ENCODE measurements around the gene PPP2R2C. TPM values are rescaled to one million over a fixed set of nuclear protein-coding genes. Genes with fewer than 3 reads are reported as not detected.

The PPP2R2C gene
- polyA plus RNA-seq, 4 donors: 0.16 to 2.3 (median 0.81) TPM; not detected in 1

- Histone ChIP-seq H3K27ac (ENCODE audit: low read depth in 1 of 3, low read length in 2 of 3) (no peak overlapping the region), H3K9me3 (ENCODE audit: control insufficient read depth in 2 of 2, insufficient read depth in 1 of 2, low read depth in 1 of 2, low read length in 1 of 2) (peaks cover 0 to 2% of the 10 kb centered on the region in 2 donors), H3K4me1 (ENCODE audit: control insufficient read depth in 3 of 3, insufficient read depth in 2 of 3, low read depth in 1 of 3, low read length in 2 of 3) (no peaks in the 10 kb centered on the region), H3K4me3 (ENCODE audit: low read depth in 1 of 3, low read length in 3 of 3) (no peak overlapping the region), H3K27me3 (ENCODE audit: control insufficient read depth in 3 of 3, insufficient read depth in 3 of 3, low read length in 3 of 3) (no peaks in the 10 kb centered on the region), H3K36me3 (ENCODE audit: control insufficient read depth in 3 of 3, insufficient read depth in 2 of 3, low read depth in 1 of 3, low read length in 3 of 3) (no peaks in the 10 kb centered on the region)
- FAIRE-seq (no peak), DNase-seq (no peak)
- WGBS, 3 donors: 63 to 71% (median 64%) methylated on average over 11 of the region's 11 CpGs
These were observed 26.3 kb upstream of the PPP2R2C start for GRCh38 chr4:6498511-6499237.

DNA sequence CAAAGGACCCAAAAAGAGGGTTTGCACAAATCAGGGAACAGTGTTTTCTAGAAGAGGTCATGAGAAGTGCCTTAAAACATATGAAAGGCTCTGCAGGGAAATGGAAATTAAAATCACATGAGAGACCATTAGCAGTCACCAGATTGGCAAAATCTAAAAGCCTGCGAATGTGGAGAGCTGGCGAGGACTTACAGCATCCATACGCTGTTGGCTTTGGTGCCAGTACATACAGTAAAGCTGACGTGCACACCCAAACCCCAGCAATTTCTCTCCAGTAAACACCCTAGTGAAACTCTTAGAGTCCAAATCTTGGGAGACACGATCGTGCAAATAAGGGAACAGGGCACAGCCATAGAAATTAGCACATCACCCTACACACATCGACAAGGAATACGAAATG is 25.4 kb upstream of the PPP2R2C start:
- Histone ChIP-seq H3K27ac (ENCODE audit: low read depth in 1 of 3, low read length in 2 of 3) (no peak overlapping the region), H3K36me3 (ENCODE audit: control insufficient read depth in 3 of 3, insufficient read depth in 2 of 3, low read depth in 1 of 3, low read length in 3 of 3) (no peaks in the 10 kb centered on the region), H3K9me3 (ENCODE audit: control insufficient read depth in 2 of 2, insufficient read depth in 1 of 2, low read depth in 1 of 2, low read length in 1 of 2) (no peaks in the 10 kb centered on the region), H3K27me3 (ENCODE audit: control insufficient read depth in 3 of 3, insufficient read depth in 3 of 3, low read length in 3 of 3) (no peaks in the 10 kb centered on the region), H3K4me3 (ENCODE audit: low read depth in 1 of 3, low read length in 3 of 3) (no peak overlapping the region), H3K4me1 (ENCODE audit: control insufficient read depth in 3 of 3, insufficient read depth in 2 of 3, low read depth in 1 of 3, low read length in 2 of 3) (no peaks in the 10 kb centered on the region)
- 87% methylated on average over 8 of the region's 8 CpGs for WGBS, 3 donors
- DNase-seq: no peak
- no peak for FAIRE-seq

- no peak overlapping the region for H3K4me3 ChIP-seq (ENCODE audit: low read depth in 1 of 3, low read length in 3 of 3)
- H3K4me1 ChIP-seq (ENCODE audit: control insufficient read depth in 3 of 3, insufficient read depth in 2 of 3, low read depth in 1 of 3, low read length in 2 of 3): no peaks in the 10 kb centered on the region
- no peaks in the 10 kb centered on the region for H3K36me3 ChIP-seq (ENCODE audit: control insufficient read depth in 3 of 3, insufficient read depth in 2 of 3, low read depth in 1 of 3, low read length in 3 of 3)
- H3K9me3 ChIP-seq (ENCODE audit: control insufficient read depth in 2 of 2, insufficient read depth in 1 of 2, low read depth in 1 of 2, low read length in 1 of 2): peaks cover 0 to 2% of the 10 kb centered on the region in 2 donors
- FAIRE-seq (no peak), DNase-seq (no peak)
- H3K27me3 ChIP-seq (ENCODE audit: control insufficient read depth in 3 of 3, insufficient read depth in 3 of 3, low read length in 3 of 3): no peaks in the 10 kb centered on the region
- WGBS, 3 donors: 84 to 88% (median 85%) methylated on average over 5 of the region's 5 CpGs
- no peak overlapping the region for H3K27ac ChIP-seq (ENCODE audit: low read depth in 1 of 3, low read length in 2 of 3)
These were observed 23.3 kb upstream of the PPP2R2C start for GRCh38 chr4:6495736-6496135.

DNA sequence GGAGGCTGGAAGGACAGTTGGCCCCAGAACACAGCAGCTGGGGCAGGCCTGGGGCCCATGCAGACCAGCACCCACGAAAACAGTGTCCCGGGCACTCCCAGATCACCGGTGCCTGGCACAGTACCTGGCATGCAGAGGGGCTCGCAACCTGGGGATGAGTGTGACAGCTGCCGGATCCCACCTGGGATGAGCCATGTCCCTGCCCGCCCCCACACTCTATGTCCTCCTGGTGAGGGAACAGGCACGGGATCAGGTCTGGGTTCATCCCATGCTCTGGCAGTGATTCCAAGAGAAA is 22.8 kb upstream of the PPP2R2C start:
- FAIRE-seq: no peak

GRCh38 chr4:6494431-6495295 is 22.2 kb upstream of the PPP2R2C start:
- 80 to 84% (median 84%) methylated on average over 18 of the region's 18 CpGs for WGBS, 3 donors
- Histone ChIP-seq H3K36me3 (ENCODE audit: control insufficient read depth in 3 of 3, insufficient read depth in 2 of 3, low read depth in 1 of 3, low read length in 3 of 3) (no peaks in the 10 kb centered on the region), H3K27ac (ENCODE audit: low read depth in 1 of 3, low read length in 2 of 3) (no peak overlapping the region), H3K4me1 (ENCODE audit: control insufficient read depth in 3 of 3, insufficient read depth in 2 of 3, low read depth in 1 of 3, low read length in 2 of 3) (no peaks in the 10 kb centered on the region), H3K4me3 (ENCODE audit: low read depth in 1 of 3, low read length in 3 of 3) (no peak overlapping the region), H3K27me3 (ENCODE audit: control insufficient read depth in 3 of 3, insufficient read depth in 3 of 3, low read length in 3 of 3) (no peaks in the 10 kb centered on the region), H3K9me3 (ENCODE audit: control insufficient read depth in 2 of 2, insufficient read depth in 1 of 2, low read depth in 1 of 2, low read length in 1 of 2) (peaks cover 0 to 2% of the 10 kb centered on the region in 2 donors)
- DNase-seq (no peak), FAIRE-seq (no peak)

More for the DNA sequence above, 22.8 kb upstream of the PPP2R2C start:
- Histone ChIP-seq H3K36me3 (ENCODE audit: control insufficient read depth in 3 of 3, insufficient read depth in 2 of 3, low read depth in 1 of 3, low read length in 3 of 3) (no peaks in the 10 kb centered on the region), H3K27me3 (ENCODE audit: control insufficient read depth in 3 of 3, insufficient read depth in 3 of 3, low read length in 3 of 3) (no peaks in the 10 kb centered on the region), H3K27ac (ENCODE audit: low read depth in 1 of 3, low read length in 2 of 3) (no peak overlapping the region), H3K4me3 (ENCODE audit: low read depth in 1 of 3, low read length in 3 of 3) (no peak overlapping the region), H3K9me3 (ENCODE audit: control insufficient read depth in 2 of 2, insufficient read depth in 1 of 2, low read depth in 1 of 2, low read length in 1 of 2) (peaks cover 0 to 2% of the 10 kb centered on the region in 2 donors), H3K4me1 (ENCODE audit: control insufficient read depth in 3 of 3, insufficient read depth in 2 of 3, low read depth in 1 of 3, low read length in 2 of 3) (no peaks in the 10 kb centered on the region)
- 90 to 94% (median 91%) methylated on average over 7 of the region's 7 CpGs for WGBS, 3 donors
- no peak for DNase-seq

GRCh38 chr4:6493658-6494304 is 21.4 kb upstream of the PPP2R2C start:
- H3K36me3 ChIP-seq (ENCODE audit: control insufficient read depth in 3 of 3, insufficient read depth in 2 of 3, low read depth in 1 of 3, low read length in 3 of 3): no peaks in the 10 kb centered on the region
- no peak for FAIRE-seq
- peaks cover 0 to 2% of the 10 kb centered on the region in 2 donors for H3K9me3 ChIP-seq (ENCODE audit: control insufficient read depth in 2 of 2, insufficient read depth in 1 of 2, low read depth in 1 of 2, low read length in 1 of 2)
- no peak overlapping the region for H3K27ac ChIP-seq (ENCODE audit: low read depth in 1 of 3, low read length in 2 of 3)
- no peaks in the 10 kb centered on the region for H3K4me1 ChIP-seq (ENCODE audit: control insufficient read depth in 3 of 3, insufficient read depth in 2 of 3, low read depth in 1 of 3, low read length in 2 of 3)
- no peaks in the 10 kb centered on the region for H3K27me3 ChIP-seq (ENCODE audit: control insufficient read depth in 3 of 3, insufficient read depth in 3 of 3, low read length in 3 of 3)
- H3K4me3 ChIP-seq (ENCODE audit: low read depth in 1 of 3, low read length in 3 of 3): no peak overlapping the region
- peak; percentile 12 to 47 for DNase-seq
- WGBS, 3 donors: 25 to 31% (median 30%) methylated on average over 22 of the region's 22 CpGs

DNA sequence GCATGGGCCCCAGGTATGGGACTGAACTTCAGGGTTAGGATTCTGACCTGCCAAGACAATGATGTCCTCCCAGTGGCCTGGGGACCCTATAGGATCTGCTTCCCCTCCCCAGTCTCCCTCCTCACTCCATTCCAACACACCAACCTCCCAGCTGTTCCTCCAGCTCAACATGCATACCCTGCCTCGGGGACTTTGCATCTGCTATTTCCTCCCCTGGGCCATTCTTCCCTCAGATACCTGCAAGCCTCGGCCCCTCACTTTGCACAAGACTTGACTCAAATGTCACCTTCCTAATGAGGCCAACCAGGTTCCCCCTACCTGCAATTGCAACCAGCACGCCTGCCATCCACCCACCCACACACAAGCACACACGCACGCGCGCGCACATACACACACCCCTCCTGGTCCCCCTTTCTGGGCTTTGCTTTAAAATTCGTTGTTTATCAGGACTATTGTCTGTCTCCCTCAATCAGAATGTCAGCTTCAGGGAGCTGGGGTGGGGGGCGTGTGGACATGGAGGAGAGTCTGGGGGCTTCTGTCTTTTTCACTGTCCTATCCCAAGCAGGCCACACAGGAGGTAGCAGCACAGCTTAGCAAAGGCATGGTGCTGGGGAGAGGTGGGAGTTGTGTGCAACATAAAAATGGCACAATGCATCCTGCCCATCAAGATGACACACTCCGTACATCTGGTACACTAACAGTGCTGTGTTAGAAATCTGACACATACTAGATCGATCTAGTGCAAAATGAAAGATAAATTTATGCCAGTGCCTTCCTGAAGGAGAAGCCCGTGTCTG is 20.6 kb upstream of the PPP2R2C start:
- DNase-seq (no peak), FAIRE-seq (no peak)
- Histone ChIP-seq H3K27me3 (ENCODE audit: control insufficient read depth in 3 of 3, insufficient read depth in 3 of 3, low read length in 3 of 3) (no peaks in the 10 kb centered on the region), H3K27ac (ENCODE audit: low read depth in 1 of 3, low read length in 2 of 3) (no peak overlapping the region), H3K9me3 (ENCODE audit: control insufficient read depth in 2 of 2, insufficient read depth in 1 of 2, low read depth in 1 of 2, low read length in 1 of 2) (peaks cover 0 to 2% of the 10 kb centered on the region in 2 donors), H3K4me1 (ENCODE audit: control insufficient read depth in 3 of 3, insufficient read depth in 2 of 3, low read depth in 1 of 3, low read length in 2 of 3) (no peaks in the 10 kb centered on the region), H3K4me3 (ENCODE audit: low read depth in 1 of 3, low read length in 3 of 3) (no peak overlapping the region), H3K36me3 (ENCODE audit: control insufficient read depth in 3 of 3, insufficient read depth in 2 of 3, low read depth in 1 of 3, low read length in 3 of 3) (no peaks in the 10 kb centered on the region)
- WGBS, 3 donors: 57 to 66% (median 62%) methylated on average over 13 of the region's 13 CpGs

DNA sequence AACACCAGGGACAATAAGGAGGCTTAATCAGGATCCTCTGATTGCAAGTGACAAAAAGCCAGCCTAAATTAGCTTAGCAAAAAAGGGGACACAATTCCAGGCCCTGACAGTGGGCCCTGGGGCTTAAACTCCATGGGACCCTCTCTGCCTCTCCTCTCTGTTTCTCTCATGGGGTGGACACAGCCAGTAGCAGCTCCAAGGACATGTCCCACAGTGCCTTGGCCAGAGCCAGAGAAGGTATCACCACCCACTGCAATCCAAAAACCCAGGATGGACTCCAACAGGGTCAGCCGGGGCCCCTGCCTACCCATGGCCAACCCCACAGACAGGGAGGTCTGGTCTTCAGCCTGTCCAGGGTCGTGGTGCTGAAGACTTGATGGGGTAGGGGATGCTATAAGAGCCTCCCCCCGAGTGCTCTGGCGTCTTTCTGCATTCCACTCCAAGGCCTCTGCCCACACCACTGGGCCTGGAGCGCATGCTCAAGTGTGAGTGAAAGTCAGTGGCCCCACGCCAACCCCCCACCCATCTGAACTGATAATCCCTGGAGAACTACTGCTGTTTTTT is 19.7 kb upstream of the PPP2R2C start:
- 80 to 83% (median 80%) methylated on average over 6 of the region's 6 CpGs for WGBS, 3 donors
- Histone ChIP-seq H3K36me3 (ENCODE audit: control insufficient read depth in 3 of 3, insufficient read depth in 2 of 3, low read depth in 1 of 3, low read length in 3 of 3) (no peaks in the 10 kb centered on the region), H3K9me3 (ENCODE audit: control insufficient read depth in 2 of 2, insufficient read depth in 1 of 2, low read depth in 1 of 2, low read length in 1 of 2) (peaks cover 0 to 2% of the 10 kb centered on the region in 2 donors), H3K27me3 (ENCODE audit: control insufficient read depth in 3 of 3, insufficient read depth in 3 of 3, low read length in 3 of 3) (no peaks in the 10 kb centered on the region), H3K4me1 (ENCODE audit: control insufficient read depth in 3 of 3, insufficient read depth in 2 of 3, low read depth in 1 of 3, low read length in 2 of 3) (no peaks in the 10 kb centered on the region), H3K4me3 (ENCODE audit: low read depth in 1 of 3, low read length in 3 of 3) (no peak overlapping the region), H3K27ac (ENCODE audit: low read depth in 1 of 3, low read length in 2 of 3) (no peak overlapping the region)
- DNase-seq (no peak), FAIRE-seq (no peak)
